ENCODE measurements around the gene LRIG2. TPM values are rescaled to one million over a fixed set of nuclear protein-coding genes. Genes with fewer than 3 reads are reported as not detected.

The LRIG2 gene
- total and polyA plus RNA-seq, 2 donors (not counting 3 experiments of a cell fraction or from before 2014, with no cell fraction given) = 8.4 to 20.1 TPM

DNA sequence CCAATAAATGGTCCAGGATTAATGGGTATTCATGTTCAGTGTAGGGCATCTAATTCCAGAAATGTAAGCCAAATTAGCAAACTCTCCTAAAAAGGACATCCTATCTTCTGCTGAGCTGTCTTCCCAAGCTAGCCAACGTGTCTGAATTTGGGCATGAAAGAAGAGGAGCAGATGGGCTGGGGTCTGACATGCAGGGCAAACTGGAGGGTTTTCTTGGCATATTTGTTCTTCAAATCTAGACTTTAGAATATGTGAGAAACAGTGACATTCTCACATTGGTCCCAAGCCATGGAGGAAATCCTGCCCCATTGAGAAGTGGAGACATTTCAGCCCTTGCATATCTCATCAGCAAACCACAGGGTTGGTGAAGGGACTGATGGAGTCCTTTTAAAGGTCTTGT lies 67.2 kb downstream of the LRIG2 start:
- H3K9ac ChIP-seq (replicated peaks; ENCODE audit: extremely low read depth, insufficient read depth, low read length) = no peak overlapping the region
- H2AFZ ChIP-seq (ENCODE audit: low read depth, low read length) = no peak overlapping the region
- H3K4me2 ChIP-seq (ENCODE audit: insufficient read depth, low read length) = no peak overlapping the region
- ChIA-PET CTCF (interaction anchor here (0.7 to 4.7 kb wide), 17 partner anchors 12 to 807 kb away, joined by 3 to 52 read pairs (median 3); no protein-coding TSS in a partner anchor), POLR2A (no interaction called here)
- H3K36me3 ChIP-seq (ENCODE audit: control insufficient read depth in 2 of 2, extremely low read depth in 1 of 2, insufficient read depth in 2 of 2, low read length in 2 of 2) = no peaks in the 10 kb centered on the region
- no peaks in the 10 kb centered on the region for H4K20me1 ChIP-seq (replicated peaks; ENCODE audit: control insufficient read depth, extremely low read depth, insufficient read depth, low read length)
- H3K9me3 ChIP-seq (replicated peaks; ENCODE audit: control insufficient read depth, insufficient read depth, low read length) = no peaks in the 10 kb centered on the region
- H3K4me1 ChIP-seq (ENCODE audit: control insufficient read depth, extremely low read depth, insufficient read depth, low read length) = peaks cover 26% of the 10 kb centered on the region
- H3K79me2 ChIP-seq (ENCODE audit: control insufficient read depth, insufficient read depth, low read length) = no peaks in the 10 kb centered on the region
- FAIRE-seq (no peak), DNase-seq (ENCODE audit: low read depth, low spot score) (no peak)
- no peak overlapping the region for H3K27ac ChIP-seq (ENCODE audit: insufficient read depth, low read depth, low read length)
- no TSS peak for BruUV-seq (replicated peaks)
- intact Hi-C loops (cut with micrococcal nuclease) (loop anchor here (1.0 to 5.0 kb wide), 7 partner anchors 251 to 765 kb away; partner anchors contain the start of genes AP4B1, DCLRE1B, MAGI3 and PHTF1), dilution Hi-C loops (cut with MboI; ENCODE audit: extremely low pct_ligation_motif_present, low sequenced_read_pairs) (no loop called here)
- no peaks in the 10 kb centered on the region for H3K27me3 ChIP-seq (ENCODE audit: control insufficient read depth in 2 of 2, insufficient read depth in 2 of 2, low read length in 2 of 2)
- H3K4me3 ChIP-seq (replicated peaks in 1 of 3; ENCODE audit: insufficient read depth in 1 of 3, low read depth in 1 of 3, low read length in 3 of 3) = no peak overlapping the region
- TF ChIP-seq EZH2 (IDR thresholded peaks at IDR 0.05; ENCODE audit: borderline replicate concordance, low read depth, low read length, severe bottlenecking) (no peak), MYC (IDR thresholded peaks at IDR 0.05; ENCODE audit: low read depth, low read length) (no peak), GATA2 (IDR thresholded peaks at IDR 0.05; ENCODE audit: insufficient read depth, insufficient read length, low read depth, low read length) (no peak), FOS (IDR thresholded peaks at IDR 0.05; ENCODE audit: borderline replicate concordance, insufficient read depth, low read length) (no peak), JUN (IDR thresholded peaks at IDR 0.05; ENCODE audit: borderline replicate concordance, insufficient read depth, insufficient read length, low read depth) (no peak), POLR2AphosphoS5 (IDR thresholded peaks at IDR 0.05; ENCODE audit: insufficient read depth, low read depth, low read length) (no peak), POLR2A (IDR thresholded peaks at IDR 0.05; ENCODE audit: low read depth, low read length) (no peak)
- H3K9me1 ChIP-seq (replicated peaks; ENCODE audit: control insufficient read depth, extremely low read depth, insufficient read depth, low read length) = no peaks in the 10 kb centered on the region
